Astrocyte (in vitro differentiated cells and primary cell): ENCODE data around the gene DIP2A.

Experiments used
- CTCF ChIP-seq: IDR thresholded peaks from 2 replicates; pipeline ENCODE4 v1.5.1; 2011; ENCODE audit warnings: low read depth, mild to moderate bottlenecking, inconsistent platforms, low read length, moderate library complexity; ENCODE audit not compliant: insufficient read depth
- EZH2 ChIP-seq: IDR thresholded peaks from 2 replicates; pipeline ENCODE4 v1.6.1; 2012; ENCODE audit warnings: mild to moderate bottlenecking, low read length, inconsistent platforms; ENCODE audit not compliant: insufficient read depth

GRCh38 chr21:46411691-46412090 is 47.0 kb upstream of the DIP2A start:
- no peak for TF ChIP-seq CTCF
- no peak for TF ChIP-seq EZH2
